ENCODE measurements around the gene WDCP.

DNA sequence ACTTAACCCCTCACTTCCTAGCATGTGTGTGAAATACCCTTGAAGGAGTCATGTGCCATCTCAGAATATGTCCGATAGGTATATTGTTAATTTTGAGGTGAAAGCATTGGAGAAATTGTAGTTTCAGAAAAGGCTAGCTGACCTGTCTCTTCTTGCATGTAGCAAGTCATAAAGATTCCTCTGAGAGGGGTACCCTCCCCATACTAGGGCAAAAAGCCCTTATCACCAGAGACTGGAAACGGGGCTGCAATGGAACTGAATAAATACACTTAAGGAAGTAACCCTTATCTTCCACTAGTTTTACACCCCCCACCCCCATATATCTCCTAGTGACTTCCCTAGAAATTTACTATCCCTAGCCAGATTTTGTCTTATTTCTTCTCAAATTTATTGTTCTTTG lies 30.7 kb upstream of the WDCP start:
- TF ChIP-seq BHLHE40 (IDR thresholded peaks at IDR 0.05; ENCODE audit: borderline replicate concordance) (no peak), HDGF (IDR thresholded peaks at IDR 0.05; ENCODE audit: borderline replicate concordance) (no peak), L3MBTL2 (conservative IDR thresholded peaks at IDR 0.05) (no peak), SP1 (IDR thresholded peaks at IDR 0.05) (no peak)
